GM21381 (cell line): ENCODE data around the gene ZNF679.
"Not testable (repeated sequence)": the region's sequence is repeated elsewhere in the genome, so short reads cannot be mapped to it uniquely, and the experiment has no call there.

ENCODE experiments used
- ATAC-seq: cut with Tn5 transposase; IDR thresholded peaks from one replicate; pipeline ENCODE4 v1.9.1; 2021; ENCODE audit warnings: mild to moderate bottlenecking, moderate library complexity; ENCODE audit not compliant: unreplicated experiment

The ZNF679 gene

DNA sequence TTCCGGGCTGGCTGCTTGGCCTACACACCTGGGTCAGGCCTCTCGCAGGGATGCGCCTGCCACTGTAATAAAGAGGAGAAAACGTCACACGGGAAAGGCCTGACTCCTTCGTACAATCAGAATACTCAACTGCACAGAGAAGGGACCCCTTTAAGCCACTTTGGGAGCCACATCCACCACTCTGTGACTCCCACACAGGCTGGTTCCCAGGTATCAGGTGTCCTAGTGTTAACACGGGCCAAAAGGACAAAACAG lies 79.7 kb downstream of the ZNF679 start:
- ATAC-seq = no peak

- no peak for ATAC-seq
Measured at GRCh38 chr7:64310426-64310825, 82.2 kb downstream of the ZNF679 start.

DNA sequence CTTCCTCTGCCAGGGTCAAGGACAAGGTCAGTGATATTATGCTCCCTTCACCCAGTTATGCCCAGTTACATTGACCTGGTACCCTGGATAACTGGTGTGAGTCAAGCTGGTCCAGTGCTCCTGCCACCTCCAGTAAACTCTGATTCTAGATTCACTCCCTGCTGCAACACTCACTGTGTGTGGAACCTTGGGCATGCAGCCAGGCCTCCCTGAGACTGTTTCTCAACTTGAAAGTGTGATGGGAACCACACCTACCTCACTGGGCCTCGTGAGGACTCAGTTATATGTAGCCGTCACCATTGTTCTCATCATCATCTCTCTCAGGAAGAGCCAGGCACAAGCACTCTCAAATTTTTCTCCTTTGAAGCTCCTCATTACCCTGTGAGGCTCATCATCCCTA lies 84.6 kb downstream of the ZNF679 start:
- ATAC-seq = no peak

DNA sequence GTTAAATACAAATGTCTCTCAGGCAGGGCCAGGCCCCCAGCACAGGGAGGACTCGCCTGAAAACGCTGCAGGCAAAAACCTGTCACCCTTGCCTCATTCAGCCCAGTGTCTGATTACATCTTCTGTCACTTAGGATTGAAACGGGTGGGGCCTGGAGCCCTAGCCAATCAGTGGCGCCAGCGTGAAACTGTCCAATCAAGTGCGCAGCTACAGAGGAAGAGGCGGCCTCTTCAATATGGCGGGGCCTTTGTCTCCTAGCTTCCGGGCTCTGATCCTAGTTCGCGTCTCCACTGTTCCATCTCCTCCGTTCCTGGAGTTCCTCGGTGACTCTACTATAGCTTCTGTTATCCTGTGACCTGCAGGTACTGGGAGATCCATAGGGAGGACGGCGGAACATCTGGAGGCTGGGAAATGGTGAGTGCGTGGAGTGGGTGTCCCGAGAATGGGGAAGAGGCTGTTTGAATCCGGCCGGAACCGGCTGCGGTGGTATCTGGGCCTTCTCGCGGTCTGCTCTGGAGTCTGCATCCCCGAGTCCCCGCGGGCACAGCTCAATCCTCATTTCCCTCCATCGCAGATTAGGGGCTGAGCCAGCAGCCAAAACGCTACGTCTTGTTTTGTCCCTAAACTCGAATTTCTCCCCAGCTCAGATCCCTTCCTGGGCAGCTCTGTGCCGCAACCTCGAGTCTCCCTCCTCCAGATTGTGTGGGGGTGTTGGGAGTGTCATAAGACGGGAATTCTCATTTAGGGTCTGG lies 85.6 kb downstream of the ZNF679 start, which contains the start of gene ZNF736:
TSS of gene ZNF736 (plus strand) at position 222 of the 752 bp plus-strand sequence. CDS start at position 412, 190 bp downstream.
- ATAC-seq = peak; percentile 100

GRCh38 chr7:64314566-64314965 lies 86.3 kb downstream of the ZNF679 start:
- ATAC-seq = no peak

- not testable (repeated sequence) for ATAC-seq
Measured at GRCh38 chr7:64316031-64316742, 87.9 kb downstream of the ZNF679 start.
